ENCODE results near the gene GSTM5.

- TF ChIP-seq CTCF (IDR thresholded peaks at IDR 0.05) (no peak), POLR2A (IDR thresholded peaks at IDR 0.05) (no peak)
Observed at GRCh38 chr1:109716121-109716520, 4.1 kb downstream of the GSTM5 start.

Data from right lobe of liver (tissue), 4 donors.